HG03135 (cell line): Measurements from ENCODE around the gene KDM4B.
"Not testable (repeated sequence)": the region's sequence is repeated elsewhere in the genome, so short reads cannot be mapped to it uniquely, and the experiment has no call there.

ENCODE experiments used
- ATAC-seq: cut with Tn5 transposase; IDR thresholded peaks from one replicate; pipeline ENCODE4 v1.9.1; 2021; ENCODE audit warnings: mild to moderate bottlenecking, moderate library complexity; ENCODE audit not compliant: unreplicated experiment

The KDM4B gene

DNA sequence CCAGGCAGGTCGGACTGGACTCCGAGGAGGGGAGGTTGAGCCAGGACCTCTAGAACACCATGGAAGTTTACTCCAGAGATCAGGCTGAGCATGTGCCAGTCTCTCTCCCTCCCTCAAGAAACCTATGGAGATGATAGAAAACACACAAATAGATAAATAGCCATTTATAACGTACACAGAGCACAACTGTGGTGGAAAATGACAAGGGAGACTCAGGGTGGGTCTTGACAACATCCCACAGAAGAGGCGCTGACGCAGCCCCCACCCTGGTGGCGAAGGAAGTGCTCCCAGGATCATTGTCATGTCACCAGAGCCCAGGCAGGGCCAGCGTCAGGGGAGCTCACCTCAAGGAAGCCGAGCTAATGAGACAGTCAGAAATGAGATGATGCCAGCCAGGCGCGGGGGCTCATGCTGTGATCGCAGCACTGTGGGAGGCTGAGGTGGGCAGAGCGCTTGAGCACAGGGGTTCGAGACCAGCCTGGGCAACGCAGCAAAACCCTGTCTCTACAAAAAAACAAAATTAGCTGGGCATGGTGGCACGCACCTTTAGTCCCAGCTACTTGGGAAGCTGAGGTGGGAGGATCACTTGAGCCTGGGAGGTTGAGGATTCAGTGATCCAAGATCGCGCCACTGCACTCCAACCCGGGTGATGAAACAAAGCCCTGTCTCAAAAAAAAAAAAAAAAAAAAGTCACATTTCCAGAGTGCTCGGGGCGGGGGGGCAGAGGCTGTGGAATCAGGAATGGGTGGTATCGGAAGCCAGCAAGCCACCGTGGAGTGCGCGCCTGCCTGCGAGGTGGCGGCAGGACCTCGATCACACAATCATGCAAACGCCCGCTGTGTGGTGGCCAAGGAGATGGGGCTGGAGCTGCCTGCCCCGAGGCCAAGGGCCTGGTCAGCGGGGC lies 178.4 kb downstream of the KDM4B start:
- no peak for ATAC-seq

DNA sequence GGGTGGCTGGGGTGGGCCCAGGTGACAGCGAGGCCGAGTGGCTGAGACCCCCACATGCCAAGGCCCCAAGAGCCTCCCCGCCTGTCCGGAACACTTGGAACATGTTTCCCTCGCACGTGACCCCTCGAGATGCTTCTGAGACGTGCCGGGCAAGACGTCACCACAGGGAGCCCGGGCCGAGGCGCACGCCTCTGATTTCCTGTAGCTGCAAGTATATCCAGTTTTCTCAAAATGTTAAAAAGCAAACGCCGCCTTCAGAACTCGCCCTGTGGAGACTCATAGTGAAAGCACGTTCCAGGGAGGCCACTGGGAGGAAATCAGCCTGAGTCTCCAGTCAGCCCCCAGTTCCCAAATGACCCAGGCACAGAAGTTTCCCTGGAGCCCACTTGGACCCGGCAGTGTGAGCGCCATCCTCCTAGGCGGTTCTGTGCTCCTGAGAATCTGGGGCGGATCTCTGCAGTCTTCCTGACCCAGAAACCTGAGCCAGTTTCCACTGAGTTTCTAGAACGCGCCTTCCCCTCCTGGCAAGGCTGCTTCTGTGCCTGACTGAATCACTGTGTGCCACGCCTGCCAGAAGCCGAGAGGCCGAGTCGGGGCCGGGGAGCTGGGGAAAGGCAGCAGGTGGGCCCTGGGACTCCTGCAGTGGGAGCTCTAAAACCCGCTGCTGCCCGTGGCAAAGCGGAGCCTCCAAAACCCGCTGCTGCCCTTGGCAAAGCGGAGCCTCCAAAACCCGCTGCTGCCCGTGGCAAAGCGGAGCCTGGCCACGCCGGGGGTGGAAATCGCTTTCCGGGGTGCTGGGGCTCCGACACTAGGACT lies 179.3 kb downstream of the KDM4B start:
- no peak for ATAC-seq

DNA sequence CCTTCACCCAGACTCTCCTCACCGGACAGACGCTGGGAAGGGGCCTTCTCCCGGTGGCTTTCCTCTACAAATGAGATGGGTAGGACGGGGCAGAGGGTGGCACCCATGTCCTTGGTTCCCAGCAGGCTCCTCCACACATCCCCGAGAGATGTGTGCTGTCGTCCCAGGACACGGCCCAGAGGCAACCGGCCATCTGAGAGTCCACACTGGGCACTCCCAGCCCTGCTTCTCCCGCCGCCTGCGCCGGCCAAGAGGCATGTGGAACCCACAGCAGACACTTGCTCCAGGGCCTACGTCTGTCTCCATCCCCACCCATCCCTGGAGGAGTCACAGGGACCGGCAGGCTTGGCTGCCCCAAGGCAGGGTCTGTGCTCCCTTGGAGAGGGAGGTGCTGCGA lies 179.9 kb downstream of the KDM4B start:
- ATAC-seq, result no peak

DNA sequence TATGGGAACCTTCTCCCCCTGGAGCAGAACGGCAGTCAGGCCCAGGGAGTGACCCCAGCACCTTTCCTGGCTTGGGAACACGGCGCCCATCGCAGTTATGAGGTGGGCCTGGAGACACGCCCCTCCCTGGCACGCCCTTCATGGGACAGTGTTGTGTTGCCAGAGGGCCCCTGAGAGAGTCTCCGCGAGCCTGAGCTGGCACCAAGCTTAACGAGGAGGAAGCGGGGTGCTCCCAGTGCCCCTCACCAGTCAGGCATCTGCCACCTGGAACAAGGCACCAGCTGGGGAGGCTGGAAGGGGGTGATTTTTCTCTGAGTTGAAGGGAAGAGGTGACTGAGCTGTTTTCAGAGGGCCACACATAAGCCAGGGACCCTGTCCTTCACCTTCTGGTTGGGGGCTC lies 180.6 kb downstream of the KDM4B start:
- ATAC-seq, result no peak

DNA sequence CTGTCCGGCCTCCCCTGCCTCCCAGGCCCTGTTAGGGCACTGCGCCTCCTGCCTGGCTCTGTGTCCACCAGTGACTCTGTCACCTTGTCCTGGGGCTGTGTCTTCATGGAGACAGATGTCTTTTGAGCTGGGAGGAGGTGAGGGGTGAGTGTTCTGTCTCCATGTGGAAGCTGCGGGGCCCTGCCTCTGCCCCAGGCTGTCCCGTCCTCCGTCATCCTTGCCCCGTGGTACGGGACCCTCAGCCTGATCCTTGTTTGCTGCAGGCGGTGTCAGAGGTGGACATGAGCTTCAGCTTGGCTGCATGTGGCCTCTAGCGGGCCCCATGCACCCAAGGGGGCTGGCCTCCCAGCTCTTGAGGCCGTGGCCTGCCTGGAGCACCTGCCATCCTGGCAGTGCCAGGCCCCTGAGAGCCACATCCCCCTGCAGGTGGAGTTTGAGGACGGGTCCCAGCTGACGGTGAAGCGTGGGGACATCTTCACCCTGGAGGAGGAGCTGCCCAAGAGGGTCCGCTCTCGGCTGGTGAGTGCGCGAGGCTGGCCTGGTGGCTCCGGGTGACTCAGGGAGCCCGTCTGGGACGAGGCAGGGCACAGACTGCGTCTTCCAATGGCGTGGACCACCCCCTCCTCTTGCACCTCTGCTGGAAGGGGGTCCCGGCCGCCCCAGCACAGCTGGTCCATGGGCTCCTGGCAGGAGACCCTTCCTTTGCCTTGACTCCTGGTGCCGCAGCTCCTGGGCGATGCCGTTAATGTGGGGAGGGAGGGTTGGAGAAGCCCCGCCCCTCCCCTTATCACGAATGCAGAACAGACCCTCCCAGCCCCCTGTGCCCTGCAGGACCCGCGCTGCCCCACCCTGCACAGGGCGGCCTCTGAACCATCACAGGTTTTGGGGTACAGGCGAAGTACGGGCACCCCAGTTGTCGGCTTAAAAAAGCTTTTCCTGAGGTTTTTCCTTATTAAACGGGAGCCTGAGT lies 181.3 kb downstream of the KDM4B start:
- no peak for ATAC-seq

DNA sequence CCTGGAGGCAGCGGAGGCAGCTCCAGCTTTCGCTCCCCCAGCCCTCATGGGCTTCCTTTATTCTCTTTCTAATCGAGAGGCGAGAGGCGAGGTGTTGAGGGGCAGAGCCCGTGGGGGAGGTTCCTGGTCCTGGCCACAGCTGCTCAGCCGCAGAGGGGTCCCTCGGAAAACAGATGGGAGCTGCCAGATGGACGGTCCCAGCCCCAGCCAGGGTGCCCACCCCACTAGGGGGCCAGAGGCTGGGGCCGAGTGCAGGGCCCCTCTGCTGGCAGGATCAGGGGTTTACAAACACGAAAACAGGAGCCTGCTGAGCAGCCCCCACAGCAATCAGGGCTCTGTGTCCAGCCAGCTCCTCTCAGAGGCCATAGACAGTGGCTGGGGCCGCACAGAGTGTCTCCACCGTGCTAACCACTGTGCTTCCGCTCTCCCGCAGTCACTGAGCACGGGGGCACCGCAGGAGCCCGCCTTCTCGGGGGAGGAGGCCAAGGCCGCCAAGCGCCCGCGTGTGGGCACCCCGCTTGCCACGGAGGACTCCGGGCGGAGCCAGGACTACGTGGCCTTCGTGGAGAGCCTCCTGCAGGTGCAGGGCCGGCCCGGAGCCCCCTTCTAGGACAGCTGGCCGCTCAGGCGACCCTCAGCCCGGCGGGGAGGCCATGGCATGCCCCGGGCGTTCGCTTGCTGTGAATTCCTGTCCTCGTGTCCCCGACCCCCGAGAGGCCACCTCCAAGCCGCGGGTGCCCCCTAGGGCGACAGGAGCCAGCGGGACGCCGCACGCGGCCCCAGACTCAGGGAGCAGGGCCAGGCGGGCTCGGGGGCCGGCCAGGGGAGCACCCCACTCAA lies 182.2 kb downstream of the KDM4B start:
- ATAC-seq, result no peak

DNA sequence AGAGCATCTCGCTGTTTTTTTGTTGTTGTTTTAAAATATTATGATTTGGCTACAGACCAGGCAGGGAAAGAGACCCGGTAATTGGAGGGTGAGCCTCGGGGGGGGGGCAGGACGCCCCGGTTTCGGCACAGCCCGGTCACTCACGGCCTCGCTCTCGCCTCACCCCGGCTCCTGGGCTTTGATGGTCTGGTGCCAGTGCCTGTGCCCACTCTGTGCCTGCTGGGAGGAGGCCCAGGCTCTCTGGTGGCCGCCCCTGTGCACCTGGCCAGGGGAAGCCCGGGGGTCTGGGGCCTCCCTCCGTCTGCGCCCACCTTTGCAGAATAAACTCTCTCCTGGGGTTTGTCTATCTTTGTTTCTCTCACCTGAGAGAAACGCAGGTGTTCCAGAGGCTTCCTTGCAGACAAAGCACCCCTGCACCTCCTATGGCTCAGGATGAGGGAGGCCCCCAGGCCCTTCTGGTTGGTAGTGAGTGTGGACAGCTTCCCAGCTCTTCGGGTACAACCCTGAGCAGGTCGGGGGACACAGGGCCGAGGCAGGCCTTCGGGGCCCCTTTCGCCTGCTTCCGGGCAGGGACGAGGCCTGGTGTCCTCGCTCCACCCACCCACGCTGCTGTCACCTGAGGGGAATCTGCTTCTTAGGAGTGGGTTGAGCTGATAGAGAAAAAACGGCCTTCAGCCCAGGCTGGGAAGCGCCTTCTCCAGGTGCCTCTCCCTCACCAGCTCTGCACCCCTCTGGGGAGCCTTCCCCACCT lies 183.3 kb downstream of the KDM4B start:
- no peak for ATAC-seq

DNA sequence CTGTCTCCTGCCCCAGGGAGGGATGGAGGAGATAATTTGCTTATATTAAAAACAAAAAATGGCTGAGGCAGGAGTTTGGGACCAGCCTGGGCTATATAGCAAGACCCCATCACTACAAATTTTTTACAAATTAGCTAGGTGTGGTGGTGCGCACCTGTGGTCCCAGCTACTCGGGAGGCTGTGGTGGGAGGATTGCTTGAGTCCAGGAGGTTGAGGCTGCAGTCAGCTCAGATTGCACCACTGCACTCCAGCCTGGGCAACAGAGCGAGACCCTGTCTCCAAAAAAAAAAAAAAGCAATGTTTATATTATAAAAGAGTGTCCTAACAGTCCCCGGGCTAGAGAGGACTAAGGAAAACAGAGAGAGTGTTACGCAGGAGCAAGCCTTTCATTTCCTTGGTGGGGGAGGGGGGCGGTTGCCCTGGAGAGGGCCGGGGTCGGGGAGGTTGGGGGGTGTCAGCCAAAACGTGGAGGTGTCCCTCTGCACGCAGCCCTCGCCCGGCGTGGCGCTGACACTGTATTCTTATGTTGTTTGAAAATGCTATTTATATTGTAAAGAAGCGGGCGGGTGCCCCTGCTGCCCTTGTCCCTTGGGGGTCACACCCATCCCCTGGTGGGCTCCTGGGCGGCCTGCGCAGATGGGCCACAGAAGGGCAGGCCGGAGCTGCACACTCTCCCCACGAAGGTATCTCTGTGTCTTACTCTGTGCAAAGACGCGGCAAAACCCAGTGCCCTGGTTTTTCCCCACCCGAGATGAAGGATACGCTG lies 184.0 kb downstream of the KDM4B start:
- no peak for ATAC-seq

DNA sequence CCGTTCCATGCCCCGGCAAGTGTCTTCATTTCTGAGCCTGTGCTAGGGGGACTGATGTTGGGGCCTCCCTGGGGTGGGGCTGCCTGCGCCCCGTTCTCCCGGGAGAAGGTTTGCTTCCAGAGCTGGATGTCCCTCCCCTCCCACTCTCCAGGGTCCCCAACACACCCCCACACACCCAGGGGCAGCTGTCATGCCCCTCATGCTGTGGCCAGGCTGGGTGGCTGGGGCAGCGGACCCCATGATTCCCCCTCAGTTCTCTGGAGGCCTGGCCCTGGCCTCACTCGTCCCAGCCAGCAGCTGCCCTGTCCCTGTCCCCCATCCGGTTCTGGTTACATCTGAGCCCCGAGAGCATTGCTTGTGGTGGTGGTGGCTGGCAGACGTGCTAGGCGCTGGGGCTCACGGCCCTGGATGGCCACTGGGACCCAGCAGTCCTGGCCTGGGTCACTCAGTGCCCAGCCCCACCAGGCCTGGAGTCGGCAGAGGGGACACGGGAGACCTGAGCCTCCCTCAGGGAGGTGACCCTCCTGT lies 184.8 kb downstream of the KDM4B start:
- no peak for ATAC-seq

DNA sequence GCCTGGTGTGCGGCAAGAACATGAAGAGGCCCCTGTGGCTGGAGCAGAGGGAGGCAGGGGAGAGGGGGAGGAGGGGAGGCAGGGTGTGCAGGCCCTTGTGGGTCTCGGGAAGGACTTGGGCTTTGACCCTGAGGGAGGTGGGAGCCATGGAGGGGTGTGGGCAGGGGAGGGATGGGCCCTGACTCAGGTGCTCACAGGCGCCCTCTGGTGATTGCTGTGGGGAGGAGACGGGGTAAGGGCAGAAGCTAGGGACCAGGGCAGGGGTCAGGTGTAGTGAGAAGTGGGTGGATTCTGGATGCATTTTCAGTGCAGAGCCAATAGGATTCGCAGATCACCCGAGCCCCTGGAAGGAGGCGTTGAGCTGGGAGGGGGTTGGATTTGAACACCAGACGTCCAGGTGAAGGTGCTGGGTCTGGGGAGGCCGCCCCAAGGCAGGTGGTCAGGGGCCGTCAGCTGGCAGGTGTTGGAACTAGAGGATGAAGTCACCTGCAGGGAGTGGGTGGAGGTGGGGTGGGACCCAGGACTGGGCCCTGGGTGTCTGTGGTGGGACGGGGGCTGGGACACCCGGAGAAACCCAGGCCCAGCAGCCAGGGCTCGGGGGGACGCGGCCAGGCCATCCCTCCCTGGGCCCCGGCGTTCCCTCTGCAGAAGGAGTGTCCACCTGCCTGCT lies 185.4 kb downstream of the KDM4B start:
- ATAC-seq, result no peak

DNA sequence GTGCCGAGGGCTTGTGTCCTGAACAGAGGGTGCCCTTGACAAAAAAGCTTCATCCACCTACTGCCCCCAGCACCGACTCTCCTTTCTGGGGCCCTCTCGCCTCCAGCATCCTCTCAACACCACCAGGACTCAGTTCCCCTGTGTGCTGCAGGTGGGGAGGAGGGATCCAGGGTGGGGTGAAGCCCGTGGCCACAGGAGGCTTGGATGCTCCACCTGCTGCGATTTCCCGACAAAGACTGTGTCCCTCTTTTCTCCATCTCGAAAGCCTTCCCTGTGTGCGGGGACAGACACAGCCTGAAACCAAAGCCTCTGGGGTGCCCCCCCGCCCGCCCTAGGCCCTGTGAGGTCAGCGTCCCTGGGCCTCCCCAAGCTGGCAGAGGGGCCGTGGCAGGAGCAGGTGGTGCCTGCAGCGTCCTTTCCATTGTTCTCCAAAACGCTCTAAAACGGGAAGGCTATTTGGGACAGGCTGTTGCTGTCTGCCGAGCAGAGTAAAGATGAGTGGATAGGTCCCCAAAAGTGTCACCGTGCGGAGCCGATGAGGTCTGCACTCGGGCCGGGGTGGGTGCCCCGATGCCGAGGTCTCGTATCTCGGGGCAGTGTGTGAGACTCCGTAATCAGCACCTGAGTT lies 186.0 kb downstream of the KDM4B start:
- no peak for ATAC-seq

DNA sequence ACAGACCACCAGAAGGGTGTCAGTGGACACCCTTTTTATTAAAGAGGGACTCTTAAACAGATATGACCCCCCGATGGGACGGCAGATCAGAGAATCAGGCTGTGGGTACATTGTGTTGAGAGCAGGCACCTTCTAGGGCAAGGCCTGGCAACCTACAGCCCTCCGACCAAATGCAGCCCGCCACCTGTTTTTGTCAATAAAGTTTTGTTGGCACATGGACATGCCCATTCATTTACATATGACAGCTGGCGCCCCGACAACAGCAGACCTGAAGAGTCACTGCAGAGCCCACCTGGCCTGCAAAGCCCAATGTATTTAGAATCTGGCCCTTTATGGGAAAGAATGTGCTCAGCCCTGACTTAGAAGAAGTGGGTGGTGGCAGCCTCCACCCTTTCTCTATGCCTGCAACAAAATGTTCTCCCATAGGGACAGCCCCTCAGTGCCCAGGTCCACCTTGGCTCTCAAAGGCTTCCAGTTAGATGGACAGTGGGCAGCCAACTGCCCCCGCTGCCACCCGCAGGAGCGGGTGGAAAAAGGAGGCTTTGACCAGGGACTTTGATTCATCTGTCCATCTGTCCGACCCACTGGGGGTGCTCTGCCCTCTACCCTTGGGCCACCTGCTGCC lies 186.8 kb downstream of the KDM4B start:
- no peak for ATAC-seq

DNA sequence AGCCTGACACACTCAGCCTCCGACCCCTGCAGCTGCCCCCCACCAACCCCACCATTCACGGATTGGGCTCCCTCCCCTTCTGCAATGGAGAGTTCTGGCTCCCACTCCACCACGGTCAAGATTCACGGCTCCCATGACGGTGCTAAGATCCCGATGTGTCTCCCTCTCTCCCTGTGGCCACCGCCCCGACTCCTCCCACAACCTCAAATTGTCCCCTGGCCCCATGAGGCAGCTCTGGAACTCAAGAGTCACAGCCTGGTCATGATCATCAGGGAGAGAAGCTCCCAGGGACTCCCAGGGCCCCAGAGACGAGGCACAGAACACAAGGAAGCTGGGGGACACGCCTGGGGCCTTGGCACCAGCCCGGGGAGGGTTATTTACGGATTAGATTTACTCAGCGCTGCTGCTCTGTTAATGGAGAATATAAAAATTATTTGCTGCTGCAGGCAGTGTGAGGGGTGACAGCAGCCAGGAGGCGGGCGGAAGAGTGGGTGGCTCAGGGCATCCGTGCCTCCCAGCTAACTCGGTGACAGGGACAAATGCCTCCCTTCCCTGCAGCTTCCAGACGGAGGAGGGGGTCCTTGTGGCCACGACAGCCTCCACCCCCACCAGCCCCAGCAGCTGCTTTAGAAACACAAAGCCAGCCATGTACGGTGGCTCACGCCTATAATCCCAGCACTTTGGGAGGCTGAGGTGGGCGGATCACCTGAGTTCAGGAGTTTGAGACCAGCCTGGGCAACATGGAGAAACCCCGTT lies 187.5 kb downstream of the KDM4B start:
- ATAC-seq, result no peak

DNA sequence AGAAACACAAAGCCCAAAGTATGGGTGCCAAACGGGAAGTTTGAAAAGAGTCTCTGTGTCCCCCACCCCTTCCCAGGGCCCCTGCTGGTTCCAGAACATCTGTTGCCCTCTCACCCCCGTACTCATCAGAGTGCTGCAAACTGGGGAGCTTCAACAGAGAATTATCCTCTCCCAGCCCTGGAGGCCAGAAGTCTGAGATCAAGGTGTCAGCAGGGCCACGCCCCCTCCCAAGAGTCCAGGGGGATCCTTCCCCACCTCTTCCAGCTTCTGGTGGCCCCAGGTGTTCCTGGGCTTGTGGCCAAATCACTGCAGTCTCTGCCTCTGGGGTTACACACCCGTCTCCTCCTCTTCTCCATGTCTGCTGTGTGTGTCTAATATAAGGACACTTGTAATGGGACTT lies 188.3 kb downstream of the KDM4B start:
- no peak for ATAC-seq

DNA sequence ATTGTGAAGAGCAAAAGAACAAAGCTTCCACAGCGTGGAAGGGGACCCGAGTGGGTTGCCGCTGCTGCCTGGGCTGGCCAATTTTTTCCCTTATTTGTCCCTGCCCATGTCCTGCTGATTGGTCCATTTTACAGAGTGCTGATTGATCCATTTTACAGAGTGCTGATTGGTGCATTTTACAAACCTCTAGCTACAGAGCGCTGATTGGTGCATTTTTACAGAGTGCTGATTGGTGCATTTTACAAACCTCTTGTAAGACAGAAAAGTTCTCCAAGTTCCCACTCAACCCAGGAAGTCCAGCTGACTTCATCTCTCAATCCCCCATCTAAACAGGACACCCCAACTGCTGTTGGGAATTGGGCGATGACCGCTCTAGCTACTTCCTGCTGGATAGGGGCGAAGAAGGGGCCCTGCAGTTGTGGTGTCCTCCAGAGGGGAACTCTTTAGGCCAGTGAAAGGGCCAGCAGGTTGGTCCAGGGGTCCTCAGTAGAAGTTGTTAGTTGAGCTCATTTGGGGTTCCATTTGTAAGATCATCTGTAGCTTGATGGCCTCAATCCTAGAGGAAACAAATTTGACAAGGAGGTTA lies 189.7 kb downstream of the KDM4B start:
- ATAC-seq, result not testable (repeated sequence)
